Measurements from ENCODE around the gene MRPL1. TPM values are rescaled to one million over a fixed set of nuclear protein-coding genes. Genes with fewer than 3 reads are reported as not detected.

The MRPL1 gene
- total RNA-seq, 1 donor from 2014 or later: 45.1 TPM

DNA sequence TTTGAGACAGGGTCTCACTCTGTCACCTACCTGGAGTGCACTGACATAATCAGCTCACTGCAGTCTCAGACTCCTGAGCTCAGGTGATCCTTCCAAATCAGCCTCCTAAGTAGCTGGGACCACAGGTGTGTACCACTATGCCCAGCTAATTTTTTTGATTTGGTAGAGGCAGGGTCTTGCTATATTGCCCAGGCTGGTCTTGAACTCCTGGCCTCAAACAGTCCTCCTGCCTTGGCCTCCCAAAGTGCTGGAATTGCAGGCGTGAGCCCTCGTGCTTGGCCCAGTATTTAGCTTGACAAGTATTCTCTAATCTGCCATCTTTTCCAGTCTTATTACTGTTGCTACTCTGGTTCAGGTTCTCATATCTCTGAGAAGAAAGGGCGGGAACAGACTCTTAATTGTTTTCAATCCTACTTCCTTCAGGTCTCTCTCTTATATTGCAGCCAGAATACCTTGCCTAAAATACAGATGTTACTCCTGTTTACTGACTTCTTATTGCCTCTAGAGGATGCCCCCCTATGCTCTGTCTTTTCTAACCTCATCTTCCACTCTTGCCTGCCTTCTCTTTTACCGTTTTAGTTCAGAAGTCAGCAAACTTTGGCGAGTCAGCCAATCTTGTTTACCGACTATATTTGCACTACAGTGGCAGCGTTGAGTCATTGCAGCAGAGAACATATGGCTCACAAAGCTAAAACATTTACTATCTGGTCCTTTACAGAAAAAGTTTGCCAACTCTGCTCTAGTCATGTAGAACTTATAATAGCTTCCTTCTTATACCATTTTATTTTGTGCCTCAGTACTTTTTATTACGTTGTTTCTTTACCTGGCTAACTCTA, 19.0 kb downstream of the MRPL1 start:
- Mint-ChIP-seq H3K27me3 (ENCODE audit: low read depth) (no peaks in the 10 kb centered on the region), H3K9me3 (no peaks in the 10 kb centered on the region), H3K4me3 (no peak overlapping the region), H3K4me1 (no peaks in the 10 kb centered on the region), H3K36me3 (ENCODE audit: low read depth) (peaks cover 12% of the 10 kb centered on the region), H3K27ac (ENCODE audit: unreplicated experiment) (no peak overlapping the region)
- TF ChIP-seq, protein P1, sequence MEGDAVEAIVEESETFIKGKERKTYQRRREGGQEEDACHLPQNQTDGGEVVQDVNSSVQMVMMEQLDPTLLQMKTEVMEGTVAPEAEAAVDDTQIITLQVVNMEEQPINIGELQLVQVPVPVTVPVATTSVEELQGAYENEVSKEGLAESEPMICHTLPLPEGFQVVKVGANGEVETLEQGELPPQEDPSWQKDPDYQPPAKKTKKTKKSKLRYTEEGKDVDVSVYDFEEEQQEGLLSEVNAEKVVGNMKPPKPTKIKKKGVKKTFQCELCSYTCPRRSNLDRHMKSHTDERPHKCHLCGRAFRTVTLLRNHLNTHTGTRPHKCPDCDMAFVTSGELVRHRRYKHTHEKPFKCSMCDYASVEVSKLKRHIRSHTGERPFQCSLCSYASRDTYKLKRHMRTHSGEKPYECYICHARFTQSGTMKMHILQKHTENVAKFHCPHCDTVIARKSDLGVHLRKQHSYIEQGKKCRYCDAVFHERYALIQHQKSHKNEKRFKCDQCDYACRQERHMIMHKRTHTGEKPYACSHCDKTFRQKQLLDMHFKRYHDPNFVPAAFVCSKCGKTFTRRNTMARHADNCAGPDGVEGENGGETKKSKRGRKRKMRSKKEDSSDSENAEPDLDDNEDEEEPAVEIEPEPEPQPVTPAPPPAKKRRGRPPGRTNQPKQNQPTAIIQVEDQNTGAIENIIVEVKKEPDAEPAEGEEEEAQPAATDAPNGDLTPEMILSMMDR (conservative IDR thresholded peaks at IDR 0.05): no peak
- DNase-seq (ENCODE audit: low read depth, low spot score): no peak

GRCh38 chr4:77893451-77893850, 30.8 kb downstream of the MRPL1 start:
- no peak for DNase-seq (ENCODE audit: low read depth, low spot score)
- TF ChIP-seq, protein P1 (conservative IDR thresholded peaks at IDR 0.05): no peak
- peaks cover 14% of the 10 kb centered on the region for H3K36me3 Mint-ChIP-seq (ENCODE audit: low read depth)
- no peaks in the 10 kb centered on the region for H3K27me3 Mint-ChIP-seq (ENCODE audit: low read depth)
- no peak overlapping the region for H3K27ac Mint-ChIP-seq (ENCODE audit: unreplicated experiment)
- no peak overlapping the region for H3K4me3 Mint-ChIP-seq
- H3K9me3 Mint-ChIP-seq: no peaks in the 10 kb centered on the region
- no peaks in the 10 kb centered on the region for H3K4me1 Mint-ChIP-seq

GRCh38 chr4:77899607-77900006, 37.0 kb downstream of the MRPL1 start:
- H3K27me3 Mint-ChIP-seq (ENCODE audit: low read depth): no peaks in the 10 kb centered on the region
- TF ChIP-seq, protein P1 (conservative IDR thresholded peaks at IDR 0.05): no peak
- no peak overlapping the region for H3K27ac Mint-ChIP-seq (ENCODE audit: unreplicated experiment)
- no peak for DNase-seq (ENCODE audit: low read depth, low spot score)
- H3K36me3 Mint-ChIP-seq (ENCODE audit: low read depth): peaks cover 21% of the 10 kb centered on the region
- no peaks in the 10 kb centered on the region for H3K4me1 Mint-ChIP-seq
- no peaks in the 10 kb centered on the region for H3K9me3 Mint-ChIP-seq
- no peak overlapping the region for H3K4me3 Mint-ChIP-seq

GRCh38 chr4:77903186-77903585, 40.6 kb downstream of the MRPL1 start:
- no peaks in the 10 kb centered on the region for H3K27me3 Mint-ChIP-seq (ENCODE audit: low read depth)

GRCh38 chr4:77905651-77906263, 43.1 kb downstream of the MRPL1 start:
- Mint-ChIP-seq H3K4me3 (no peak overlapping the region), H3K9me3 (no peaks in the 10 kb centered on the region), H3K4me1 (no peaks in the 10 kb centered on the region), H3K27ac (ENCODE audit: unreplicated experiment) (no peak overlapping the region), H3K27me3 (ENCODE audit: low read depth) (no peaks in the 10 kb centered on the region), H3K36me3 (ENCODE audit: low read depth) (peaks cover 11% of the 10 kb centered on the region)
- DNase-seq (ENCODE audit: low read depth, low spot score): no peak
- TF ChIP-seq, protein P1 (conservative IDR thresholded peaks at IDR 0.05): no peak

More at GRCh38 chr4:77903186-77903585, 40.6 kb downstream of the MRPL1 start:
- no peaks in the 10 kb centered on the region for H3K4me1 Mint-ChIP-seq
- H3K4me3 Mint-ChIP-seq: no peak overlapping the region
- H3K9me3 Mint-ChIP-seq: no peaks in the 10 kb centered on the region
- H3K27ac Mint-ChIP-seq (ENCODE audit: unreplicated experiment): no peak overlapping the region
- TF ChIP-seq, protein P1 (conservative IDR thresholded peaks at IDR 0.05): no peak
- peaks cover 18% of the 10 kb centered on the region for H3K36me3 Mint-ChIP-seq (ENCODE audit: low read depth)
- no peak for DNase-seq (ENCODE audit: low read depth, low spot score)
